Neuronal stem cell (in vitro differentiated cells): Measurements from ENCODE around the gene HDAC9.

Experiments used
- DNase-seq: peaks from one replicate; pipeline ENCODE4 v3.0.0-alpha.2; 2013; ENCODE audit warnings: low spot score
- H2AFZ ChIP-seq: one replicate; pipeline ENCODE4 v1.6.1; 2013; ENCODE audit warnings: mild to moderate bottlenecking, low read length, inconsistent platforms
- H2AK5ac ChIP-seq: 2 replicates; pipeline ENCODE4 v1.6.1; 2013; ENCODE audit warnings: low read depth, mild to moderate bottlenecking, inconsistent platforms, low read length, moderate library complexity, mixed read lengths
- H2BK120ac ChIP-seq: 2 replicates; pipeline ENCODE4 v1.6.1; 2013; ENCODE audit warnings: low read depth, mild to moderate bottlenecking, inconsistent platforms, low read length, moderate library complexity, mixed read lengths
- H2BK12ac ChIP-seq: one replicate; pipeline ENCODE4 v1.6.1; 2013; ENCODE audit warnings: low read length, inconsistent platforms
- H2BK15ac ChIP-seq: 2 replicates; pipeline ENCODE4 v1.6.1; 2013; ENCODE audit warnings: mild to moderate bottlenecking, low read length, inconsistent platforms, mixed read lengths
- H2BK5ac ChIP-seq: one replicate; pipeline ENCODE4 v1.6.1; 2013; ENCODE audit warnings: inconsistent platforms, mild to moderate bottlenecking, low read length, moderate library complexity
- H3K14ac ChIP-seq: one replicate; pipeline ENCODE4 v1.6.1; 2013; ENCODE audit warnings: low read length, inconsistent platforms
- H3K18ac ChIP-seq: 2 replicates; pipeline ENCODE4 v1.6.1; 2013; ENCODE audit warnings: low read length, inconsistent platforms
- H3K23ac ChIP-seq: 2 replicates; pipeline ENCODE4 v1.6.1; 2013; ENCODE audit warnings: low read depth, mild to moderate bottlenecking, mixed read lengths, low read length, inconsistent platforms; ENCODE audit not compliant: poor library complexity
- H3K27ac ChIP-seq: replicated peaks from 3 replicates; pipeline ENCODE4 v1.5.1; 2013; ENCODE audit warnings: low read length, inconsistent platforms
- H3K27me3 ChIP-seq, 3 experiments: 2 replicates each; pipeline ENCODE4 v1.6.1; 2013; ENCODE audit warnings: low read length in 3 of 3, mild to moderate bottlenecking in 2 of 3, inconsistent platforms in 1 of 3, low read depth in 1 of 3, mixed read lengths in 1 of 3, moderate library complexity in 1 of 3; ENCODE audit not compliant: control insufficient read depth in 3 of 3, insufficient read depth in 3 of 3
- H3K36me3 ChIP-seq, 2 donors: replicated peaks in 1 of 2; 2 replicates each; pipeline ENCODE4 v1.6.1; 2013; ENCODE audit warnings: low read length in 2 of 2; ENCODE audit not compliant: control insufficient read depth in 2 of 2, insufficient read depth in 2 of 2
- H3K4ac ChIP-seq: 2 replicates; pipeline ENCODE4 v1.6.1; 2013; ENCODE audit warnings: inconsistent platforms, mild to moderate bottlenecking, low read length, moderate library complexity
- H3K4me1 ChIP-seq, 2 donors: 1 replicate in 1 of 2; 2 replicates in 1 of 2; pipeline ENCODE4 v1.6.1; 2013; ENCODE audit warnings: low read length in 2 of 2, low read depth in 1 of 2; ENCODE audit not compliant: control insufficient read depth in 2 of 2, insufficient read depth in 1 of 2
- H3K4me2 ChIP-seq: one replicate; pipeline ENCODE4 v1.6.1; 2013; ENCODE audit warnings: mild to moderate bottlenecking, low read length, inconsistent platforms; ENCODE audit not compliant: insufficient read depth, poor library complexity, severe bottlenecking
- H3K4me3 ChIP-seq, 2 donors: 2 replicates each; pipeline ENCODE4 v1.5.1; 2013; ENCODE audit warnings: low read length in 2 of 2, mild to moderate bottlenecking in 2 of 2, inconsistent platforms in 1 of 2, moderate library complexity in 1 of 2
- H3K79me1 ChIP-seq: one replicate; pipeline ENCODE4 v1.6.1; 2013; ENCODE audit warnings: low read depth, mild to moderate bottlenecking, inconsistent platforms, low read length, moderate library complexity
- H3K9ac ChIP-seq: one replicate; pipeline ENCODE4 v1.6.1; 2013; ENCODE audit warnings: mild to moderate bottlenecking, low read depth, low read length, inconsistent platforms; ENCODE audit not compliant: poor library complexity
- H3K9me3 ChIP-seq, 2 donors: replicated peaks in 1 of 2; 2 replicates each; pipeline versions ENCODE3 to v1.6.1; 2013; ENCODE audit warnings: low read length in 2 of 2, mild to moderate bottlenecking in 2 of 2, inconsistent platforms in 1 of 2, low read depth in 1 of 2, mixed read lengths in 1 of 2, moderate library complexity in 1 of 2; ENCODE audit not compliant: control insufficient read depth in 2 of 2, insufficient read depth in 1 of 2
- H4K8ac ChIP-seq: one replicate; pipeline ENCODE4 v1.6.1; 2013; ENCODE audit warnings: low read depth, mild to moderate bottlenecking, inconsistent platforms, low read length, moderate library complexity
- H4K91ac ChIP-seq: one replicate; pipeline ENCODE4 v1.6.1; 2013; ENCODE audit warnings: low read length, low read depth, mild to moderate bottlenecking, inconsistent platforms; ENCODE audit not compliant: poor library complexity
- WGBS, 2 donors: extraction: QIAGEN DNeasy Blood & Tissue Kit; methylation state at CpG; one replicate each; pipeline ENCODE4 v1.1.7; 2013; ENCODE audit warnings: missing lambda C conversion rate in 2 of 2, mixed read lengths in 1 of 2; ENCODE audit not compliant: insufficient read length in 2 of 2, insufficient replicate concordance in 1 of 2; ENCODE audit errors: extremely low coverage in 2 of 2; 5-methylcytosine and 5-hydroxymethylcytosine counted together

Gene HDAC9

DNA sequence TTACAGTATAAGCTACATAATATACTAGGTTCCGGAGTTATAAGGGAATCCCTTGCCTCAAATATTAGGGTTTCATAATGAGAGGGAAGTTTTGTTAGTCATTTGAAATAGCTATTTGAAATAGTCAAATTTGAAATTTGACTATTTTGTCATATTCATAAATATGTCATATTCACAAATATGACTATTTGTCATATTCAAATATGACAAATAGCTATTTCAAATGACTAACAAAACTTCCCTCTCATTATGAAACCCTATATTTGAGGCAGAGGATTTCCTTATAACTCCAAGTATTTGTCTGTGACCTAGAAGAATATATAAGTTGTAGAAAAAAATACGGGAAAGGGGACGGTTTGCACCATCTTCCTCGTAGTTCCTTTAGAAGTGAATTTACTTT is 76.6 kb downstream of the HDAC9 start:
- Histone ChIP-seq H3K14ac (no peak overlapping the region), H2BK120ac (no peak overlapping the region), H3K4me2 (no peak overlapping the region), H3K36me3 (peaks cover 0 to 2% of the 10 kb centered on the region in 2 donors), H3K18ac (no peak overlapping the region), H4K8ac (no peak overlapping the region), H3K79me1 (no peaks in the 10 kb centered on the region), H3K27ac (no peak overlapping the region), H2BK5ac (no peak overlapping the region), H2AK5ac (no peak overlapping the region), H3K9me3 (peaks cover 3 to 4% of the 10 kb centered on the region in 2 donors), H2AFZ (no peak overlapping the region), H3K4ac (no peak overlapping the region), H2BK15ac (no peak overlapping the region), H3K27me3 (no peaks in the 10 kb centered on the region), H2BK12ac (no peak overlapping the region), H4K91ac (no peak overlapping the region), H3K23ac (no peak overlapping the region), H3K4me3 (no peak overlapping the region), H3K4me1 (no peaks in the 10 kb centered on the region), H3K9ac (no peak overlapping the region)
- no peak for DNase-seq
- WGBS, 2 donors: no CpG with 5 or more reads among the region's 4 CpGs

DNA sequence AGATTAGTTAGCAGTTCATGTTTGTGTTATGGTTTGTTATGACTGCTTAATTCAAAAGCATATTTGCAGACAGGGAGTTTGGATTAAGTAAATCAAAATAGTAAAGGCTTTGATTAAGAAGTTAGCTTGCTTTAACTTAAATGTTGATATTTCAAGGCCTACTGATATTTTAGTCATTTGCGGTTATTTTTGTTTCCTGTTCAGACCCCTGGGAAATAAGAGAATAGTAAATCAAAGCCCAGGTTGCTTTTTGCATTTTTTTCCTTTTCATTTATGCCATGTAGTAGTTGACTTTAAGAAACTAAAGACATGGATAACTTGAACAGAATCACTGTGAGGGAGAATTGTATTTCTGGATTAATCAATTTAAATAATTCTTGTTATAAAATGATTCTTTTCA is 77.3 kb downstream of the HDAC9 start:
- Histone ChIP-seq H3K14ac (no peak overlapping the region), H3K79me1 (no peaks in the 10 kb centered on the region), H3K18ac (no peak overlapping the region), H3K27ac (no peak overlapping the region), H3K9me3 (peaks cover 3 to 4% of the 10 kb centered on the region in 2 donors), H3K4me1 (no peaks in the 10 kb centered on the region), H3K23ac (no peak overlapping the region), H2BK5ac (no peak overlapping the region), H3K4ac (no peak overlapping the region), H2AK5ac (no peak overlapping the region), H3K9ac (no peak overlapping the region), H3K27me3 (no peaks in the 10 kb centered on the region), H4K91ac (no peak overlapping the region), H2BK12ac (no peak overlapping the region), H3K36me3 (peaks cover 0 to 2% of the 10 kb centered on the region in 2 donors), H3K4me3 (no peak overlapping the region), H2BK120ac (no peak overlapping the region), H3K4me2 (no peak overlapping the region), H2BK15ac (no peak overlapping the region), H2AFZ (no peak overlapping the region), H4K8ac (no peak overlapping the region)
- no peak for DNase-seq
- WGBS, 2 donors: no CpG with 5 or more reads among the region's 1 CpG

DNA sequence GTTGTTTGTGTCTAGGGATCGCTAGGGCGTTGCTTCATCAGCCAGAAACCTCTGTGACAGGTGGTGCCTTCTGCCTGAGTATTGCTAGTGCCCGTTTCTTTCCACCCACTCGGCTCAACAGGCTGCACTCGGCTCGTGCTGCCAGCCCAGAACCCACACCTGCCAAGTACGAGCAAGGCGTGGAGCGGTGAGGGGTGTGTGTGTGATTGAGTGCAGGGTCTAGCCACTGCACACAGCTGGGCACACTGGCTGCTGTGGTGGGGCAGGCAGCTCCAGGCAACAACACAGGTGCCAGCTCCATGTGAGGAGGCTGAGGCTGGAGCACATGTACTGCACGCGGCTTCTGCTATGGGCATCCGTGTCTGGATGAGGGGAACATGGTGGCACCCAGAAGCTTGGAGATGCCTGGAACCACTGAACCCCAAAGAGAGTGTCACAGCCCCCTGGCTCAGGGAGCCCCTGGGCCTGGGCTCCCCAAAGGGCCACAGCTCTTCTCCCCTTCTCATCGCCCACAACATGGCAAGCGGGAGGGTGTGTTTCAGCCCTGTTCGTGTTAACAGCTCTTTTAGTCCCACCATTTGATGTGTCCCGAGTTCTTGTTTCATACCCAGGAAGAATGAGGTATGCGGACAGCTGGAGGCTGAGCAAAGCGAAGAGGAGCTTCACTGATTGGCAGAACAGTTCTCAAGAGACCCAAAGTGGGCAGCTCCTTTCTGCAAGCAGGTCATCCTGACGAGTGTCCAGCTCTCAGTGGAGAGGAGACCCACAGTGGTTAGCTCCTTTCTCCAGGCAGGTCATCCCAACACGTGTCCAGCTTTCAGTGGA is 78.1 kb downstream of the HDAC9 start:
- no peaks in the 10 kb centered on the region for H3K79me1 ChIP-seq
- whole genome bisulfite sequencing, 2 donors: no CpG with 5 or more reads among the region's 20 CpGs
- peaks cover 3 to 4% of the 10 kb centered on the region in 2 donors for H3K9me3 ChIP-seq
- no peak overlapping the region for H2BK12ac ChIP-seq
- peak overlapping the region; percentile 80 for H3K23ac ChIP-seq
- peaks cover 0 to 2% of the 10 kb centered on the region in 2 donors for H3K36me3 ChIP-seq
- H3K4me3 ChIP-seq: peak overlapping the region in 1 of 2 donors; percentile 35
- no peak overlapping the region for H3K27ac ChIP-seq
- H3K18ac ChIP-seq: peak overlapping the region; percentile 77
- H3K4me1 ChIP-seq: no peaks in the 10 kb centered on the region
- DNase-seq: no peak
- no peak overlapping the region for H2BK15ac ChIP-seq
- no peak overlapping the region for H2BK120ac ChIP-seq
- no peak overlapping the region for H2AFZ ChIP-seq
- no peak overlapping the region for H4K91ac ChIP-seq
- H3K14ac ChIP-seq: peak overlapping the region; percentile 94
- no peak overlapping the region for H4K8ac ChIP-seq
- no peak overlapping the region for H3K4ac ChIP-seq
- H3K9ac ChIP-seq: no peak overlapping the region
- H3K27me3 ChIP-seq: no peaks in the 10 kb centered on the region
- no peak overlapping the region for H2BK5ac ChIP-seq
- H3K4me2 ChIP-seq: no peak overlapping the region
- H2AK5ac ChIP-seq: no peak overlapping the region

DNA sequence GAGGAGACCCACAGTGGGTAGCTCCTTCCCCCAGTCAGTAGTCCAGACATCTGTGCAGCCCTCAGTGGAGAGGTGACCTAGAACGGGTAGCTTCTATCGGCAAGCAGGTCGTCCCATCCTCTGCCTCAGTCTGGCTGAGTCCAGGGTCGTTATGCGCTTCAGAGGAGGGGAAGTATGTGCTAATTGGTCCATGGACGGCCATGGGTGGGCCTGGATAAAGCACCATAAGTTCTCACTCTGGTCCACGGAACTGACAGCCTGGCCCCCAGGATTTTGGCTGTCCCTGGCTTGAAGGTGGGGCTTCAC is 78.6 kb downstream of the HDAC9 start:
- H3K4me3 ChIP-seq: no peak overlapping the region
- no peak overlapping the region for H4K91ac ChIP-seq
- no CpG with 5 or more reads among the region's 7 CpGs for WGBS, 2 donors
- peak overlapping the region; percentile 47 for H3K14ac ChIP-seq
- no peaks in the 10 kb centered on the region for H3K27me3 ChIP-seq
- H3K79me1 ChIP-seq: no peaks in the 10 kb centered on the region
- no peak overlapping the region for H3K9ac ChIP-seq
- H3K9me3 ChIP-seq: peaks cover 3 to 4% of the 10 kb centered on the region in 2 donors
- H3K23ac ChIP-seq: peak overlapping the region; percentile 73
- H4K8ac ChIP-seq: peak overlapping the region; percentile 23
- H2BK12ac ChIP-seq: no peak overlapping the region
- H2BK15ac ChIP-seq: no peak overlapping the region
- no peak overlapping the region for H3K27ac ChIP-seq
- H2BK120ac ChIP-seq: no peak overlapping the region
- peak overlapping the region; percentile 13 for H3K18ac ChIP-seq
- no peak overlapping the region for H2BK5ac ChIP-seq
- H3K36me3 ChIP-seq: peaks cover 0 to 2% of the 10 kb centered on the region in 2 donors
- H3K4ac ChIP-seq: no peak overlapping the region
- H3K4me2 ChIP-seq: no peak overlapping the region
- H2AFZ ChIP-seq: no peak overlapping the region
- no peak overlapping the region for H2AK5ac ChIP-seq
- no peaks in the 10 kb centered on the region for H3K4me1 ChIP-seq
- DNase-seq: no peak
